ENCODE data around the gene KIAA1217. TPM values are rescaled to one million over a fixed set of nuclear protein-coding genes. Genes with fewer than 3 reads are reported as not detected.

The KIAA1217 gene
- total RNA-seq, 4 donors from 2014 or later, result 10.1 to 15.9 (median 12.5) TPM

GRCh38 chr10:24246365-24246764 is 37.4 kb downstream of the KIAA1217 start:
- H3K27me3 ChIP-seq, result no peaks in the 10 kb centered on the region
- TF ChIP-seq POLR2A (IDR thresholded peaks at IDR 0.05; ENCODE audit: low read depth) (no peak), POLR2AphosphoS5 (IDR thresholded peaks at IDR 0.05) (no peak), CTCF (IDR thresholded peaks at IDR 0.05) (no peak), EP300 (IDR thresholded peaks at IDR 0.05) (no peak)
- H3K9me3 ChIP-seq, result no peaks in the 10 kb centered on the region
- no peak overlapping the region for H3K4me3 ChIP-seq
- WGBS, result 74% methylated on average over 5 of the region's 5 CpGs
- no peak overlapping the region for H3K27ac ChIP-seq (replicated peaks in 1 of 4)
- no peaks in the 10 kb centered on the region for H3K36me3 ChIP-seq
- peaks cover 8 to 12% (median 8%) of the 10 kb centered on the region in 4 donors for H3K4me1 ChIP-seq
- DNase-seq (ENCODE audit: extremely low spot score), result no peak
- intact Hi-C loops (cut with DNase I), result no loop called here

GRCh38 chr10:24247841-24248240 is 38.9 kb downstream of the KIAA1217 start:
- DNase-seq (ENCODE audit: extremely low spot score), result no peak

GRCh38 chr10:24249829-24250415 is 41.0 kb downstream of the KIAA1217 start:
- WGBS, result 84% methylated on average over 9 of the region's 9 CpGs
- no peak for DNase-seq (ENCODE audit: extremely low spot score)
- Histone ChIP-seq H3K36me3 (no peaks in the 10 kb centered on the region), H3K4me3 (no peak overlapping the region), H3K4me1 (peaks cover 0 to 12% (median under 1%) of the 10 kb centered on the region in 4 donors), H3K9me3 (no peaks in the 10 kb centered on the region), H3K27me3 (no peaks in the 10 kb centered on the region), H3K27ac (replicated peaks in 1 of 4) (no peak overlapping the region)
- no peak for TF ChIP-seq POLR2AphosphoS5 (IDR thresholded peaks at IDR 0.05)
- TF ChIP-seq EP300 (IDR thresholded peaks at IDR 0.05), result no peak
- TF ChIP-seq POLR2A (IDR thresholded peaks at IDR 0.05; ENCODE audit: low read depth), result no peak
- TF ChIP-seq CTCF (IDR thresholded peaks at IDR 0.05), result no peak
- intact Hi-C loops (cut with DNase I), result no loop called here

More at GRCh38 chr10:24247841-24248240, 38.9 kb downstream of the KIAA1217 start:
- H3K4me1 ChIP-seq, result peaks cover 0 to 9% (median 0%) of the 10 kb centered on the region in 4 donors
- 62% methylated on average over 1 of the region's 1 CpG for WGBS
- no peaks in the 10 kb centered on the region for H3K27me3 ChIP-seq
- H3K27ac ChIP-seq (replicated peaks in 1 of 4), result no peak overlapping the region
- intact Hi-C loops (cut with DNase I), result no loop called here
- TF ChIP-seq POLR2AphosphoS5 (IDR thresholded peaks at IDR 0.05), result no peak
- TF ChIP-seq EP300 (IDR thresholded peaks at IDR 0.05), result no peak
- H3K4me3 ChIP-seq, result no peak overlapping the region
- H3K9me3 ChIP-seq, result no peaks in the 10 kb centered on the region
- H3K36me3 ChIP-seq, result no peaks in the 10 kb centered on the region

GRCh38 chr10:24251547-24251946 is 42.6 kb downstream of the KIAA1217 start:
- Histone ChIP-seq H3K27me3 (no peaks in the 10 kb centered on the region), H3K4me3 (no peak overlapping the region), H3K27ac (replicated peaks in 1 of 4) (no peak overlapping the region), H3K36me3 (no peaks in the 10 kb centered on the region), H3K4me1 (peaks cover 11 to 28% (median 14%) of the 10 kb centered on the region in 4 donors), H3K9me3 (no peaks in the 10 kb centered on the region)
- TF ChIP-seq POLR2A (IDR thresholded peaks at IDR 0.05; ENCODE audit: low read depth), result no peak
- no peak for TF ChIP-seq CTCF (IDR thresholded peaks at IDR 0.05)
- no peak for TF ChIP-seq EP300 (IDR thresholded peaks at IDR 0.05)
- no peak for TF ChIP-seq POLR2AphosphoS5 (IDR thresholded peaks at IDR 0.05)
- no peak for DNase-seq (ENCODE audit: extremely low spot score)
- intact Hi-C loops (cut with DNase I), result no loop called here
- 71% methylated on average over 2 of the region's 2 CpGs for WGBS

GRCh38 chr10:24254180-24254579 is 45.2 kb downstream of the KIAA1217 start:
- 76% methylated on average over 3 of the region's 3 CpGs for WGBS
- no peak for DNase-seq (ENCODE audit: extremely low spot score)

More at GRCh38 chr10:24254180-24254579, 45.2 kb downstream of the KIAA1217 start:
- peaks cover 11 to 38% (median 14%) of the 10 kb centered on the region in 4 donors for H3K4me1 ChIP-seq
- no peak overlapping the region for H3K27ac ChIP-seq (replicated peaks in 1 of 4)
- intact Hi-C loops (cut with DNase I), result no loop called here
- H3K9me3 ChIP-seq, result no peaks in the 10 kb centered on the region
- TF ChIP-seq POLR2AphosphoS5 (IDR thresholded peaks at IDR 0.05), result no peak
- TF ChIP-seq CTCF (IDR thresholded peaks at IDR 0.05), result no peak
- no peak overlapping the region for H3K4me3 ChIP-seq
- no peaks in the 10 kb centered on the region for H3K36me3 ChIP-seq
- H3K27me3 ChIP-seq, result no peaks in the 10 kb centered on the region

All from esophagus muscularis mucosa (tissue), 4 donors.